GM19239 (cell line): ENCODE data around the gene SIPA1.

Experiments used
- DNase-seq: peaks from one replicate; pipeline ENCODE4 v3.0.0; 2011; ENCODE audit warnings: low spot score; ENCODE audit not compliant: insufficient read length
- FAIRE-seq: peaks from 2 replicates; lab custom pipeline; 2011; peaks lifted over from hg19 to GRCh38; lab: Jason Lieb, UNC

SIPA1 gene

DNA sequence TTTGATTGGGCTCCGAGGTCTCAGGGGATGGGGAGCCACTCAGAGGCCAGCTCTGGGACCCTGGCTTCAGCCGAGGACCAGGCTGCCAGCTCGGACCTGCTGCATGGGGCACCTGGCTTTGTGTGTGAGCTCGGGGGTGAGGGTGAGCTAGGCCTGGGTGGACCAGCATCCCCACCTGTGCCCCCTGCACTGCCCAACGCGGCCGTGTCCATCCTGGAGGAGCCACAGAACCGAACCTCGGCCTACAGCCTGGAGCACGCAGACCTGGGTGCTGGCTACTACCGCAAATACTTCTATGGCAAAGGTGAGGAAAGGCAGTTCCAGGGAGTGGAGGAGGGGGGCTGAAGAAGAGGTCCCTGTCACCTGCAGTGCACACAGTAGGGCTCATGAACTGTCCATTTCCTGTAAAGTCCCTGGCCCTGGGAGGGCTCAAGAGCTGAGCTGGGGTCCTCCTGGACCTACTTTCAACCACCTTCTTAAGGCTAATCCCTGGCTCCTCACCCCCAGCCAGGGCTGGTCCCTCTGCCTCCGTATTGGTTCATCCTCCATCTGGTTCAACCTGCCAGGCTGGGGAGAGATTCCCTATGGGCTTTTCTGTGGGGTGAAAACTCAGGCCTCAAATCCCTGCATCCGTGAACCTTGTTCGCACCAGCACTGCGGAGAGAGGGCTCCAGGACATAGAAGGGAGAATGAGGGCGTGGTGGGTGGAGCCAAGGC lies 3.6 kb downstream of the SIPA1 start:
- DNase-seq: no peak
- no peak for FAIRE-seq

DNA sequence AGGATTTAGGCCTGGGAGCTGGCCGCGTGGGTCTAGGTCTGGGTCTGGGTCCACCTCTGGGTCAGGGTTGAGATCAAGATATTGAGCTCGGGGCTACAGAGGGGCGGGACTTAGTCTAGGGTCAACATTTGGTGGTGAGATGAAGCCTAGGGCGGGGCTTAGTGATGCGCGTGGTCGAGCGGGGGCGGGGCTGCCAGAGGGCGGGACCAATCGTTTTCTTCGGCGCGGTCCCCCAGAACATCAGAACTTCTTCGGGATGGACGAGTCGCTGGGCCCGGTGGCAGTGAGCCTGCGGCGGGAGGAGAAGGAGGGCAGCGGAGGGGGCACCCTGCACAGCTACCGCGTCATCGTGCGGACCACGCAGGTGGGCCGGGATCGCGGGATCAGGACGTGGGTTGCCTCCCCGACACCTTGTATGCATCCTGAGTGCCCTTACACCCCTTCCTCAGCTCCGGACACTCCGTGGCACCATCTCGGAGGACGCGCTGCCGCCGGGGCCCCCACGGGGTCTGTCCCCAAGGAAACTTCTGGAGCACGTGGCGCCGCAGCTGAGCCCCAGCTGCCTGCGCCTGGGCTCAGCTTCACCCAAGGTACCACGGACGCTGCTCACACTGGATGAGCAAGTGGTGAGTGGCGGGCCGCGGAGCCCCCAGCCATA lies 4.2 kb downstream of the SIPA1 start:
- no peak for DNase-seq
- FAIRE-seq: no peak

- no peak for FAIRE-seq
- no peak for DNase-seq
Measured at GRCh38 chr11:65643971-65644370, 6.1 kb downstream of the SIPA1 start.

DNA sequence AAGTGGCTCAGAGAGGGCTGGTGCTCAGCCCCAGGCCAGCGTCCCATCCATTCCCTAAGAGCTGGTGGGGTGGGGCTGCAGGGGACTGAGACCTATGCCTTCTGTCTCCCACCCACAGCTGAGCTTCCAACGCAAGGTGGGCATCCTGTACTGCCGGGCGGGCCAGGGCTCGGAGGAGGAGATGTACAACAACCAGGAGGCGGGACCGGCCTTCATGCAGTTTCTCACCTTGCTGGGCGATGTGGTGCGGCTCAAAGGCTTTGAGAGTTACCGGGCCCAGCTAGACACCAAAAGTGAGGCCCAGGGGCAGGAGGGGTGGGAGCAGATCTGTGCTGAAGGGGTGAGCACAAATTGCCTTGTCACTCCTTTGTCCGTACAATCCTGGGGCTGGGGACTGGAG lies 6.9 kb downstream of the SIPA1 start:
- no peak for DNase-seq
- FAIRE-seq: no peak

- no peak for DNase-seq
- FAIRE-seq: no peak
Measured at GRCh38 chr11:65645710-65646109, 7.8 kb downstream of the SIPA1 start.

- FAIRE-seq: no peak
- DNase-seq: no peak
Measured at GRCh38 chr11:65646288-65646957, 8.5 kb downstream of the SIPA1 start.

- DNase-seq (no peak), FAIRE-seq (no peak)
Measured at GRCh38 chr11:65646958-65647701, 9.2 kb downstream of the SIPA1 start.

DNA sequence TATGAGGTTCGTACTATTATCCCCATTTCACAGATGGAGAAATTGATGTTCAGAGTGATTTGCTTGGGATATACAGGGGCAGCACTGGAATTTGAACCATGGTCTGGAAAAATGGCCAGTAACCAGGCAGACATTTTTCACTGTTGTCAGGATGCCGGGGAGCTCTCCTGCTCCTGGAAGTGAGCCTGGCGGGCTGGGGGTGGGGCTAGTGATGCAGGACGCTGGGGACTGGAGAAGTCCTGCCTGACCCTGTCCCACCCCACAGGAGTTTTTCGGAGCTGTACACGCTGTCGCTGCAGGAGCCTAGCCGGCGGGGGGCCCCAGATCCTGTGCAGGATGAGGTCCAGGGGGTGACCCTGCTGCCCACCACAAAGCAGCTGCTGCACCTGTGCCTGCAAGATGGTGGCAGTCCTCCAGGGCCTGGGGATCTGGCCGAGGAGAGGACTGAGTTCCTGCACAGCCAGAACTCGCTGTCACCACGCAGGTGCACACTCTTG lies 11.1 kb downstream of the SIPA1 start:
- DNase-seq: no peak
- no peak for FAIRE-seq

- FAIRE-seq: no peak
- no peak for DNase-seq
Measured at GRCh38 chr11:65649656-65650546, 12.0 kb downstream of the SIPA1 start.

DNA sequence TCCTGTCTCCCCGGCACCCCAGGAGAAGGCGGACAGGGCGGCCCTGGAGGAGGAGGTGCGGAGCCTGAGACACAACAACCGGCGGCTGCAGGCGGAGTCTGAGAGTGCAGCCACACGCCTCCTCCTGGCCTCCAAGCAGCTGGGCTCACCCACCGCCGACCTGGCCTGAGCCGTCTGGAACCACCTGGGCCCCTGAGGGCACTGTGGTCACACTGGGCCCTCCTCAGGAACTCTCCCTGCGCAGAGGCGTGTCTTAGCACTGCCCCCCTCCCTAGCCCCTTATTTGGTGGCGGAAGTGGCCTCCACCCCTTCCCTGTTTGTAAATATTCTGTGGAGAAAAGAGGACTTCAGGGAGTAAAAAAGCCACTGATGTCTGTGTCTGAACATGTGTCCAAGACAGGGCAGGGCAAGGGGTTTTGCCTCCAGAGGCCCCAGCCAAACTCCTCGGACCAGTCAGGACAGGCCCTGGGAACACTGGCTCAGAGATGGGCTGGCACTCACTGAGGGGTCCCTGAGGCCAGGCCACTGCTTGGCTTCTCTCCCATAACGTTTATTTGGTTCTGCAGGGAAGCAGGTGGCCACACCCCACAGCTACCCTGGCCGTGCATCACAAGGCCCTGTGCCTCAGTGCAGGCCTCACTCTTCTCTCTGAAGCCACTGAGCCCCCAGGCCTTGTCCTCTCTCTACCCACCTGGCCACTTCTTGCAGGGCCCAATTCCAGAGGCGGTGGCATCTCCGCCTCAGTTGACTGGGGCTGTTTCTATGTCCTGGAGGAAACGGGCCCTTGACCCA lies 12.8 kb downstream of the SIPA1 start:
- FAIRE-seq: no peak
- no peak for DNase-seq

DNA sequence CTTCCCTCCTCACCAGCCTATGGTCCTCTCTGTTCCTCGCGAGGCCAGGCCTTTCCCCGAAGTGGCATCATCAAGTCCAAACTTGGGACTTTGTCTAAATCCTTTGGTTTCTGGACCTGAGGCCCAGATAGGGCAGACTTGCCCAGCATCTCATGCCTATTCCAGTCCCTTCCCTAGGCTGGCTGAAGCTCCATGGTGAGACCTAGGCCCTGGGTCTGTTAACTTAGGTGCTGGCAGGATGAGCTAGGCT lies 13.4 kb downstream of the SIPA1 start:
- no peak for FAIRE-seq
- no peak for DNase-seq

- no peak for DNase-seq
Measured at GRCh38 chr11:65651589-65652510, 13.9 kb downstream of the SIPA1 start.

GRCh38 chr11:65652511-65653228 lies 14.8 kb downstream of the SIPA1 start:
- FAIRE-seq (peak; percentile 97), DNase-seq (peak; percentile 99)

More at GRCh38 chr11:65651589-65652510, 13.9 kb downstream of the SIPA1 start:
- no peak for FAIRE-seq

DNA sequence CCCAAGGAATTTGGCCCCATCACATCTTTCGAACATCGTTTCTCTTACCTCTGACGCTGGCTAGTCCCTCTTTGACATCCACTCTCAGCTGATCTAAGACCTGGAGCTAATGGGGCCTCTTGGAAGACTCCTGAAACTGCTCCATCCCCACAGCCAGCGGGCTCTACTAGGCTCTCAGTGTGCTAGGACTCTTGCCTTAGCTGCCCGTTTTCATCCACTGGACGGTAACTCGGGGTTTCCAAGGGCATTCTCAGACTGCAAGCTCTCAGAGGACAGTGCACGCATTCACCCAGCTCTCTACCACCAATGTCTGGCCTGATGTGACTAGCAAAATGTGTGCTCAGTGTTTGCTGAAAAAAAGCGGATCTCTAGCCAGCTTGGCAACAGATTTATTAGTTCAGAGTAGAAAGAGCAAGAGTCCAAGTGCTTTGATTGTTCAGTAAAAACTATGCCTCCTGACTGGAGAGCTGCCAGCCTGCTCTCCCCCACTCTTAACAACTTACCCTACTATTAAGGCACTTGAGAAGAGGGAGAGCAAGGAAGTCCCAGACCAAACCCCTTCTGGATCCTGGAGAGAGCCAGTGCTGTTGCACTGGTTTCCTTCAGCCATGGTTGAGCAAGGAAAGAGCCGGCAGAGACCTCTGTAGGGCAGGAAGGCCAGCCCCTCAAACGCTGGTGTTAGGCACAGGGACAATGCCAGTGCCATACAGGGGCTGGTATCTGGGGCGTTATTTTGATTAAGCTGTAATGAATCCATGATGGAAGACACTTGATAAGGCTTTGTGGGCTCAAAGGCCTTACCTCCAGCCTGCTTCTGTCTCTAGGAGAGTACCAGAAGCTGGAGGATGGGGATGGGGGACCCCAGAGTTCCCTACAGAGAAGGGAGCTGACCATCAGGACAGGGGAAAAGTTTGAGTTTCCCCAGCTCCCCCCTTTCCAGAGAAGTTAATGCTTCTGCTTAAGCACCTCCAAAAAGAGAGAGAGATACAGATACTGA lies 15.6 kb downstream of the SIPA1 start:
- DNase-seq (no peak), FAIRE-seq (no peak)

- FAIRE-seq: no peak
- DNase-seq: no peak
Measured at GRCh38 chr11:65654375-65655349, 16.8 kb downstream of the SIPA1 start.
